Measurements from ENCODE around the gene PPP6R3. TPM values are rescaled to one million over a fixed set of nuclear protein-coding genes. Genes with fewer than 3 reads are reported as not detected.

Gene PPP6R3
- total and polyA plus RNA-seq, 8 donors = 19.5 to 236 (median 103) TPM

DNA sequence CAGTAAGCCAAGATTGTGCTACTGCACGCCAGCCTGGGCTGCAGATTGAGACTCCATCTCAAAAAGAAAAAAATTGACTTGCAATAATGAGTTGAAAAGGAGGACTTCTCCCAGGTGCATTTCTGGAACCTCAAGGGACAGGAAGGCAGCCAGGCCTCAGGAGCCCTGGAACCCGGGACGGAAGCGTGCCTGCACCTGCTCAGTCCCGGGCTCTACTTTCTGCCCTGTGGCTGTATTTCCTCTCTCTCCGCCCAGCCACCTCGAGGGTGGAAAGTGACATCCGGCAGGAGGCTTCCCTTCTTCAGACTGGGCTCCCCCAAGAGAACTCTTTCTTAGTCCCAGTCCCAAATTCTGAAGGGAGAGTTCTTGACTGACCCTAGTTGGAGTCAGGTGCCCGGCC is 203.6 kb downstream of the PPP6R3 start:
- intact Hi-C loops (cut with DNase I; ENCODE audit: low total_unique reads) = no loop called here
- no peak for DNase-seq

DNA sequence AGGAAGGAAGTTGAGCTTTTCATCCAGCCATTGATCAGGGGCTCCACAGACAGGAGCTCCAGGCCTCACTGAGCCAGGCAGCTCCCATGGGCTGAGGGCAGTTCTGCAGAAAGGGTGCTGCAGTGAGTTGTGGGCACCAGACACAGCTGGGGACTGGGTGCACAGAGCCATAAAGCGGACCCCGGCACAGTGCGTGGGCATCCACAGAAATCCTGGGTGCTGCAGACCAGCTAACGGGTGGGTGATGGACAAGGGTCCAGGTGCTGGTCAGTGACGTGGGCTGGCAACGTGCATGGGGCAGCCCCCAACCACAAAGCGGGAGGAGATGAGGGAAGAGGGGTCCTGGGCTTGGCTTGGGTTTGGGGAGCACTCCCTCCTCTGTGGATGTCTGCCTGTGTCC is 204.4 kb downstream of the PPP6R3 start:
- Histone ChIP-seq H3K9me3 (no peaks in the 10 kb centered on the region), H3K4me1 (no peaks in the 10 kb centered on the region), H3K36me3 (no peaks in the 10 kb centered on the region), H3K4me3 (no peak overlapping the region), H3K27ac (no peak overlapping the region), H3K27me3 (peaks cover 0 to 45% (median 18%) of the 10 kb centered on the region in 3 donors)
- TF ChIP-seq POLR2A (IDR thresholded peaks at IDR 0.05) (no peak), POLR2AphosphoS5 (IDR thresholded peaks at IDR 0.05) (no peak), EP300 (IDR thresholded peaks at IDR 0.05) (no peak)
- TF ChIP-seq, protein P1, sequence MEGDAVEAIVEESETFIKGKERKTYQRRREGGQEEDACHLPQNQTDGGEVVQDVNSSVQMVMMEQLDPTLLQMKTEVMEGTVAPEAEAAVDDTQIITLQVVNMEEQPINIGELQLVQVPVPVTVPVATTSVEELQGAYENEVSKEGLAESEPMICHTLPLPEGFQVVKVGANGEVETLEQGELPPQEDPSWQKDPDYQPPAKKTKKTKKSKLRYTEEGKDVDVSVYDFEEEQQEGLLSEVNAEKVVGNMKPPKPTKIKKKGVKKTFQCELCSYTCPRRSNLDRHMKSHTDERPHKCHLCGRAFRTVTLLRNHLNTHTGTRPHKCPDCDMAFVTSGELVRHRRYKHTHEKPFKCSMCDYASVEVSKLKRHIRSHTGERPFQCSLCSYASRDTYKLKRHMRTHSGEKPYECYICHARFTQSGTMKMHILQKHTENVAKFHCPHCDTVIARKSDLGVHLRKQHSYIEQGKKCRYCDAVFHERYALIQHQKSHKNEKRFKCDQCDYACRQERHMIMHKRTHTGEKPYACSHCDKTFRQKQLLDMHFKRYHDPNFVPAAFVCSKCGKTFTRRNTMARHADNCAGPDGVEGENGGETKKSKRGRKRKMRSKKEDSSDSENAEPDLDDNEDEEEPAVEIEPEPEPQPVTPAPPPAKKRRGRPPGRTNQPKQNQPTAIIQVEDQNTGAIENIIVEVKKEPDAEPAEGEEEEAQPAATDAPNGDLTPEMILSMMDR (IDR thresholded peaks at IDR 0.05) = no peak
- 86 to 94% (median 93%) methylated on average over 7 of the region's 7 CpGs for WGBS, 5 donors
- intact Hi-C loops (cut with DNase I; ENCODE audit: low total_unique reads) = no loop called here
- DNase-seq = no peak

More for the DNA sequence above, 203.6 kb downstream of the PPP6R3 start:
- no peaks in the 10 kb centered on the region for H3K9me3 ChIP-seq
- no peak overlapping the region for H3K4me3 ChIP-seq
- peaks cover 0 to 39% (median 18%) of the 10 kb centered on the region in 3 donors for H3K27me3 ChIP-seq
- TF ChIP-seq, protein P1 (IDR thresholded peaks at IDR 0.05) = no peak
- H3K4me1 ChIP-seq = peaks cover 0 to 6% (median 2%) of the 10 kb centered on the region in 4 donors
- H3K27ac ChIP-seq = no peak overlapping the region
- H3K36me3 ChIP-seq = no peaks in the 10 kb centered on the region
- 77 to 87% (median 85%) methylated on average over 8 to 9 of the region's 9 CpGs for WGBS, 5 donors

Small RNA genes within 50 kb of the gene (small RNA-seq; reads per million reads assigned to genes)
- 0 reads per million in 4 donors for gene NDUFA3P2

Other genes with a start within 250 kb of the PPP6R3 start
- 10 to 100 TPM; 17.4 to 52.7 (median 31.6) TPM for gene KMT5B, start 247.5 kb upstream of the PPP6R3 start, total RNA-seq
- 10 to 100 TPM; 14.3 to 20.6 (median 14.8) TPM for gene KMT5B, start 247.5 kb upstream of the PPP6R3 start, polyA plus RNA-seq
- 10 to 100 TPM in 4 of 5 donors, 1 to 10 TPM in 1; 5.8 to 35.1 (median 18.0) TPM for gene C11orf24, start 188.8 kb upstream of the PPP6R3 start, total RNA-seq
- 10 to 100 TPM; 16.3 to 24.6 (median 22.3) TPM for gene C11orf24, start 188.8 kb upstream of the PPP6R3 start, polyA plus RNA-seq
- gene LRP5, start 148.2 kb upstream of the PPP6R3 start, total RNA-seq = 100 to 1,000 TPM in 2 of 5 donors, 10 to 100 TPM in 3; 36.5 to 152 (median 64.7) TPM
- 10 to 100 TPM; 11.8 to 42.4 (median 26.6) TPM for gene LRP5, start 148.2 kb upstream of the PPP6R3 start, polyA plus RNA-seq
- 1 to 10 TPM in 1 of 5 donors, not detected in 4; 3.5 TPM for gene GAL, start 223.8 kb downstream of the PPP6R3 start, total RNA-seq
- gene GAL, start 223.8 kb downstream of the PPP6R3 start, polyA plus RNA-seq = 1 to 10 TPM in 2 of 3 donors, not detected in 1; 1.7 to 5.7 TPM

Data from stomach (tissue), 9 donors.